Measurements from ENCODE around the gene MAN1A1. TPM values are rescaled to one million over a fixed set of nuclear protein-coding genes. Genes with fewer than 3 reads are reported as not detected.

Gene MAN1A1
- total RNA-seq, 3 donors from 2014 or later: 45.1 to 74.2 (median 66.4) TPM

- DNase-seq: no peak
- H3K9me3 ChIP-seq: no peaks in the 10 kb centered on the region
- intact Hi-C loops (cut with DNase I, micrococcal nuclease): no loop called here
Observed at GRCh38 chr6:119210596-119210995, 139.0 kb downstream of the MAN1A1 start.

GRCh38 chr6:119209452-119210205 is 139.9 kb downstream of the MAN1A1 start:
- TF ChIP-seq CTCF (IDR thresholded peaks at IDR 0.05): no peak
- Histone ChIP-seq H3K4me3 (no peak overlapping the region), H3K9me3 (no peaks in the 10 kb centered on the region), H3K36me3 (ENCODE audit: low read depth) (no peaks in the 10 kb centered on the region), H3K4me1 (ENCODE audit: low read depth) (peaks cover 3% of the 10 kb centered on the region)
- ATAC-seq: no peak
- intact Hi-C loops (cut with DNase I, micrococcal nuclease): no loop called here
- DNase-seq: no peak

More at GRCh38 chr6:119210596-119210995, 139.0 kb downstream of the MAN1A1 start:
- no peak for TF ChIP-seq CTCF (IDR thresholded peaks at IDR 0.05)
- H3K4me1 ChIP-seq (ENCODE audit: low read depth): peaks cover 3% of the 10 kb centered on the region
- no peak for ATAC-seq
- H3K4me3 ChIP-seq: no peak overlapping the region
- no peaks in the 10 kb centered on the region for H3K36me3 ChIP-seq (ENCODE audit: low read depth)

- intact Hi-C loops (cut with DNase I, micrococcal nuclease): no loop called here
- Histone ChIP-seq H3K36me3 (ENCODE audit: low read depth) (no peaks in the 10 kb centered on the region), H3K4me3 (no peak overlapping the region), H3K4me1 (ENCODE audit: low read depth) (peaks cover 3% of the 10 kb centered on the region), H3K9me3 (no peaks in the 10 kb centered on the region)
- DNase-seq (peak in 1 of 3 donors; percentile 48), ATAC-seq (no peak)
- no peak for TF ChIP-seq CTCF (IDR thresholded peaks at IDR 0.05)
Observed at GRCh38 chr6:119207971-119208725, 141.4 kb downstream of the MAN1A1 start.

GRCh38 chr6:119207327-119207726 is 142.2 kb downstream of the MAN1A1 start:
- no peak for DNase-seq
- Histone ChIP-seq H3K4me3 (no peak overlapping the region), H3K36me3 (ENCODE audit: low read depth) (no peaks in the 10 kb centered on the region), H3K4me1 (ENCODE audit: low read depth) (peaks cover 3% of the 10 kb centered on the region), H3K9me3 (no peaks in the 10 kb centered on the region)
- TF ChIP-seq CTCF (IDR thresholded peaks at IDR 0.05): no peak
- ATAC-seq: no peak
- intact Hi-C loops (cut with DNase I, micrococcal nuclease): no loop called here

GRCh38 chr6:119205911-119206618 is 143.5 kb downstream of the MAN1A1 start:
- no peak for DNase-seq
- intact Hi-C loops (cut with DNase I, micrococcal nuclease): no loop called here
- peaks cover 3% of the 10 kb centered on the region for H3K4me1 ChIP-seq (ENCODE audit: low read depth)
- TF ChIP-seq CTCF (IDR thresholded peaks at IDR 0.05): no peak
- H3K9me3 ChIP-seq: no peaks in the 10 kb centered on the region
- no peaks in the 10 kb centered on the region for H3K36me3 ChIP-seq (ENCODE audit: low read depth)
- H3K4me3 ChIP-seq: no peak overlapping the region
- no peak for ATAC-seq

Measured in mucosa of descending colon (tissue), 3 donors.